ENCODE results near the gene HES3. TPM values are rescaled to one million over a fixed set of nuclear protein-coding genes. Genes with fewer than 3 reads are reported as not detected.

Gene HES3
- total and polyA plus RNA-seq, 10 of the 15 experiments (the other 5 are each of a cell fraction or from before 2014, with no cell fraction given) = not detected

GRCh38 chr1:6233376-6233775 lies 10.6 kb upstream of the HES3 start:
- H3K9ac ChIP-seq (ENCODE audit: control insufficient read depth, insufficient read depth, low read length) = no peak overlapping the region
- TF ChIP-seq HDAC2 (IDR thresholded peaks at IDR 0.05) = no peak
- ChIA-PET SMC1A (ENCODE audit: uncharacterized antibody, unreplicated experiment) (interaction anchor here (0.9 kb wide), 1 partner anchor 25 kb away, joined by 3 read pairs; no protein-coding TSS in a partner anchor), RAD21 (ENCODE audit: unreplicated experiment) (interaction anchor here (1.5 kb wide), 1 partner anchor 27 kb away, joined by 6 read pairs; the partner anchor contains the start of gene RNF207), CTCF (interaction anchor here (1.0 to 3.4 kb wide), 3 partner anchors 14 to 190 kb away, joined by 3 to 12 read pairs (median 5); no protein-coding TSS in a partner anchor), POLR2A (no interaction called here)
- H3K27ac ChIP-seq (ENCODE audit: control insufficient read depth, insufficient read depth) = no peak overlapping the region
- in situ Hi-C loops (cut with MboI) (no loop called here), intact Hi-C loops (cut with micrococcal nuclease; ENCODE audit: unreplicated experiment) (no loop called here)
- H3K36me3 ChIP-seq (ENCODE audit: control insufficient read depth in 2 of 2, insufficient read depth in 2 of 2, low read length in 1 of 2) = peaks cover 0 to 15% of the 10 kb centered on the region in 2 experiments; a peak in 3 of 4 replicates
- H4K20me1 ChIP-seq (ENCODE audit: control insufficient read depth, insufficient read depth) = no peaks in the 10 kb centered on the region
- FAIRE-seq = no peak
- BruUV-seq (replicated peaks) = no TSS peak
- no peak for ATAC-seq
- no peak overlapping the region for H3K4me2 ChIP-seq (ENCODE audit: control insufficient read depth, insufficient read depth)
- 69% methylated on average over 1 of the region's 1 CpG for WGBS (ENCODE audit: insufficient coverage, insufficient replicate concordance, low lambda C conversion rate, missing lambda C conversion rate)
- H3K27me3 ChIP-seq (replicated peaks in 1 of 2; ENCODE audit: control insufficient read depth in 2 of 2, insufficient read depth in 2 of 2, low read length in 1 of 2) = no peaks in the 10 kb centered on the region
- H2AFZ ChIP-seq (ENCODE audit: control insufficient read depth, low read depth, low read length) = no peak overlapping the region
- no peaks in the 10 kb centered on the region for H3K9me3 ChIP-seq (replicated peaks; ENCODE audit: control insufficient read depth, insufficient read depth, low read length)
- no peak for DNase-seq (ENCODE audit: low read depth, low spot score)
- H3K4me3 ChIP-seq = no peak overlapping the region
- H3K79me2 ChIP-seq (ENCODE audit: control insufficient read depth, insufficient read depth, low read length) = peaks cover 17% of the 10 kb centered on the region
- peaks cover 5% of the 10 kb centered on the region; the same call in 1 of the 2 replicates for H3K4me1 ChIP-seq (ENCODE audit: control insufficient read depth, insufficient read depth, low read length)

GRCh38 chr1:6234502-6235295 lies 9.3 kb upstream of the HES3 start:
- RAD21 ChIA-PET (ENCODE audit: unreplicated experiment) = interaction anchor here (0.6 to 2.0 kb wide), 4 partner anchors 12 to 159 kb away, joined by 3 to 10 read pairs (median 3); partner anchors contain the start of genes ACOT7 and RNF207
- 0 out of 4 replicates have a peak, but pooled peaks cover 0 to 1% of the 10 kb centered on the region in 2 experiments for H3K27me3 ChIP-seq (replicated peaks in 1 of 2; ENCODE audit: control insufficient read depth in 2 of 2, insufficient read depth in 2 of 2, low read length in 1 of 2)
- ATAC-seq (peak; percentile 7), DNase-seq (ENCODE audit: low read depth, low spot score) (no peak), FAIRE-seq (no peak)
- POLR2A ChIA-PET = interaction anchor here (0.5 to 2.0 kb wide), 4 partner anchors 10 to 159 kb away, joined by 3 to 10 read pairs (median 5); partner anchors contain the start of genes ACOT7 and RNF207
- H4K20me1 ChIP-seq (ENCODE audit: control insufficient read depth, insufficient read depth) = no peaks in the 10 kb centered on the region
- H3K36me3 ChIP-seq (ENCODE audit: control insufficient read depth in 2 of 2, insufficient read depth in 2 of 2, low read length in 1 of 2) = peaks cover 0 to 15% of the 10 kb centered on the region in 2 experiments; a peak in 3 of 4 replicates
- H2AFZ ChIP-seq (ENCODE audit: control insufficient read depth, low read depth, low read length) = peak overlapping the region; percentile 47; the same call in 1 of the 2 replicates
- WGBS (ENCODE audit: insufficient coverage, insufficient replicate concordance, low lambda C conversion rate, missing lambda C conversion rate) = 32% methylated on average over 20 of the region's 20 CpGs
- in situ Hi-C loops (cut with MboI) = no loop called here
- TF ChIP-seq TCF7 (IDR thresholded peaks at IDR 0.05; ENCODE audit: borderline replicate concordance) (no peak), SMARCA5 (IDR thresholded peaks at IDR 0.05) (peak; percentile 48; the same call in 1 of the 2 replicates)
- CTCF ChIA-PET = interaction anchor here (0.8 to 1.0 kb wide), 3 partner anchors 25 to 203 kb away, joined by 3 to 4 read pairs (median 4); no protein-coding TSS in a partner anchor
- intact Hi-C loops (cut with micrococcal nuclease; ENCODE audit: unreplicated experiment) = no loop called here
- peak overlapping the region; percentile 94 for H3K9ac ChIP-seq (ENCODE audit: control insufficient read depth, insufficient read depth, low read length)
- H3K79me2 ChIP-seq (ENCODE audit: control insufficient read depth, insufficient read depth, low read length) = peaks cover 17% of the 10 kb centered on the region
- H3K4me2 ChIP-seq (ENCODE audit: control insufficient read depth, insufficient read depth) = peak overlapping the region; percentile 56
- SMC1A ChIA-PET (ENCODE audit: uncharacterized antibody, unreplicated experiment) = interaction anchor here (0.7 kb wide), 1 partner anchor 25 kb away, joined by 3 read pairs; no protein-coding TSS in a partner anchor
- no TSS peak for BruUV-seq (replicated peaks)
- H3K27ac ChIP-seq (ENCODE audit: control insufficient read depth, insufficient read depth) = peak overlapping the region; percentile 73
- H3K9me3 ChIP-seq (replicated peaks; ENCODE audit: control insufficient read depth, insufficient read depth, low read length) = no peaks in the 10 kb centered on the region
- H3K4me3 ChIP-seq = peak overlapping the region; percentile 91
- H3K4me1 ChIP-seq (ENCODE audit: control insufficient read depth, insufficient read depth, low read length) = peaks cover 5% of the 10 kb centered on the region; the same call in 1 of the 2 replicates

Data from GM12878 (cell line).